ENCODE measurements around the gene DESI2. TPM values are rescaled to one million over a fixed set of nuclear protein-coding genes. Genes with fewer than 3 reads are reported as not detected.
"Not testable (repeated sequence)": the region's sequence is repeated elsewhere in the genome, so short reads cannot be mapped to it uniquely, and the experiment has no call there.

DESI2 gene
- total and polyA plus RNA-seq, 8 donors: 4.9 to 13.2 (median 7.0) TPM

DNA sequence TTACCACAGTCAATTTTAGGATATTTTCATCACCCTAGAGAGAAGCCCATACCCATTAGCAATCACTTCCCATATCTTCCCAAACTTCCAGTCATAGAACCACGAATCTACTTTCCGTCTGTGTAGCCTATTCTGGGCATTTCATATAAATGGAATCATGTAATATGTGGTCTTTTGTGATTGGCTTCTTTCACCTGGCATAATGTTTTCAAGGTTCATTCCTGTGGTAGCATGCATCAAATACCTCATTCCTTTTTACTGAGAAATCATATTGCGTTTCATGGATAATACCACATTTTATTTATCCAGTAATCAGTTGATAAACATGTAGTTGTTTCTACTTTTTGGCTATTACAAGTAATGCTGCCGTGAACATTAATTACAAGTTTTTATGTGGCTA, 21.5 kb downstream of the DESI2 start:
- peaks cover 0 to 3% (median 0%) of the 10 kb centered on the region in 3 donors for H3K4me1 ChIP-seq
- no peaks in the 10 kb centered on the region for H3K36me3 ChIP-seq
- H3K4me3 ChIP-seq: no peak overlapping the region
- WGBS, 2 donors: 68 to 73% methylated on average over 4 of the region's 4 CpGs
- intact Hi-C loops (cut with DNase I): no loop called here
- TF ChIP-seq, protein P1, sequence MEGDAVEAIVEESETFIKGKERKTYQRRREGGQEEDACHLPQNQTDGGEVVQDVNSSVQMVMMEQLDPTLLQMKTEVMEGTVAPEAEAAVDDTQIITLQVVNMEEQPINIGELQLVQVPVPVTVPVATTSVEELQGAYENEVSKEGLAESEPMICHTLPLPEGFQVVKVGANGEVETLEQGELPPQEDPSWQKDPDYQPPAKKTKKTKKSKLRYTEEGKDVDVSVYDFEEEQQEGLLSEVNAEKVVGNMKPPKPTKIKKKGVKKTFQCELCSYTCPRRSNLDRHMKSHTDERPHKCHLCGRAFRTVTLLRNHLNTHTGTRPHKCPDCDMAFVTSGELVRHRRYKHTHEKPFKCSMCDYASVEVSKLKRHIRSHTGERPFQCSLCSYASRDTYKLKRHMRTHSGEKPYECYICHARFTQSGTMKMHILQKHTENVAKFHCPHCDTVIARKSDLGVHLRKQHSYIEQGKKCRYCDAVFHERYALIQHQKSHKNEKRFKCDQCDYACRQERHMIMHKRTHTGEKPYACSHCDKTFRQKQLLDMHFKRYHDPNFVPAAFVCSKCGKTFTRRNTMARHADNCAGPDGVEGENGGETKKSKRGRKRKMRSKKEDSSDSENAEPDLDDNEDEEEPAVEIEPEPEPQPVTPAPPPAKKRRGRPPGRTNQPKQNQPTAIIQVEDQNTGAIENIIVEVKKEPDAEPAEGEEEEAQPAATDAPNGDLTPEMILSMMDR (IDR thresholded peaks at IDR 0.05): no peak
- H3K9me3 ChIP-seq: no peaks in the 10 kb centered on the region
- H3K27me3 ChIP-seq: no peaks in the 10 kb centered on the region
- FAIRE-seq (no peak), ATAC-seq (no peak), DNase-seq (no peak)
- H3K27ac ChIP-seq: no peak overlapping the region

DNA sequence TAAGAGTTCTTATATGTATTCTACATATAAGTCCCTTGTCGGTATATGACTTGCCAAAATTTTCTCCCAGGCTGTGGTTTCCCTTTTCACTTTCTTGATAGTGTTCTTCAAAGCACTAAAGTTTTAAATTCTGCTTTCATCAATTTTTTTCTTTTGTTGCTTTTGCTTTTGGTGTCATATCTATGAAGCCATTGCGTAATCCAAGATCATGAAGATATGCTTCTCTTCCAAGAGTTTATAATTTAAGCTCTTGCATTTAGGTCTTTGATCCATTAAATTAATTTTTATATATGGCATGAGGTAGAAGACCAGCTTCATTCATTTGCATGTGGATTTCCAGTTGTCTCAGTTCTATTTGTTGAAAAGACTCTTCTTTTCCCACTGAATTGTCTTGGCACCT, 22.2 kb downstream of the DESI2 start:
- intact Hi-C loops (cut with DNase I): no loop called here
- H3K27ac ChIP-seq: no peak overlapping the region
- no peak for ATAC-seq
- no peaks in the 10 kb centered on the region for H3K36me3 ChIP-seq
- 96 to 99% methylated on average over 2 of the region's 2 CpGs for WGBS, 2 donors
- TF ChIP-seq, protein P1 (IDR thresholded peaks at IDR 0.05): no peak
- DNase-seq: no peak
- H3K27me3 ChIP-seq: no peaks in the 10 kb centered on the region
- H3K4me3 ChIP-seq: no peak overlapping the region
- H3K9me3 ChIP-seq: no peaks in the 10 kb centered on the region
- FAIRE-seq: no peak
- peaks cover 0 to 3% (median 0%) of the 10 kb centered on the region in 3 donors for H3K4me1 ChIP-seq

DNA sequence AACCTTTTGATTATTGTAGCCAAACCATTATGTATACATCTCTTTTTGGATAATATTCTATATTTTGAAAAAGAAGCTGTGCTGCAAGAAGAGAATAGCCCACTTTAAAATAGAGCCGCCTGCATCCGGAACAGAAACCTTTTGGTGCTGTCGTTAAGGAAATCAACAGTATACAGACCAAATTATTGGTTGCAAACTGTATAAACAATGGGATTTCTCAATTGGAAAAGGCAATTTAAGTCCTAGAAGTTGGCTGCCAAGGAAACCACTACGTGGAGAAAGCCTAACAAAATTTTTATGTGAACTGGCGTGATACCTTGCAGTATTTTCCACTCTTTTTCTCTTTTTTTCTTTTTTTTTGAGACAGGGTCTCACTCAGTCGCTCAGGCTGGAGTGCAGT, 25.8 kb downstream of the DESI2 start:
- Histone ChIP-seq H3K36me3 (no peaks in the 10 kb centered on the region), H3K4me1 (peaks cover 0 to 3% (median 0%) of the 10 kb centered on the region in 3 donors), H3K27me3 (no peaks in the 10 kb centered on the region), H3K4me3 (no peak overlapping the region), H3K27ac (no peak overlapping the region), H3K9me3 (no peaks in the 10 kb centered on the region)
- intact Hi-C loops (cut with DNase I): no loop called here
- TF ChIP-seq, protein P1 (IDR thresholded peaks at IDR 0.05): no peak
- no peak for ATAC-seq
- no peak for FAIRE-seq
- no peak for DNase-seq
- WGBS, 2 donors: 68 to 79% methylated on average over 6 of the region's 6 CpGs

DNA sequence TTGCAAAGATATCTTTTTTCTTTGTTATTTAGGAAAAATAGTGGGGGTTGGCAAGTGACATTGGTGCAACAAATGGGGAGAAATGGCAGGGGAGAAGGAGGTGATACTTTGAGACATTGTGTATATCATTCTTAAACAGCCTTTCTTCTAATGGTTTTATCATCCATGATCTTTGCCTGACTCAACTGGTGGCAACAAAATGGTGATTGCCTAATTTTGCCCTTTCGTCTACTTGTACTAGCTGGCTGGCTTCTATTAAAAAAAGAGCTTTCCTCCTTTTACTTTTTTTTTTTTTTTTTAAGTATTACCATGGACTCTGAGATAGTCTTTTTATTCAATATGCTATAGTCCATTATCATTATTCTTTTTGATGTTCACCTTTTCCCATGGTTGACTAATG, 27.7 kb downstream of the DESI2 start:
- Histone ChIP-seq H3K9me3 (no peaks in the 10 kb centered on the region), H3K4me1 (peaks cover 0 to 3% (median 0%) of the 10 kb centered on the region in 3 donors), H3K27ac (no peak overlapping the region), H3K27me3 (no peaks in the 10 kb centered on the region), H3K4me3 (no peak overlapping the region), H3K36me3 (no peaks in the 10 kb centered on the region)
- TF ChIP-seq, protein P1 (IDR thresholded peaks at IDR 0.05): no peak
- ATAC-seq (no peak), DNase-seq (no peak), FAIRE-seq (no peak)
- 94 to 98% methylated on average over 1 of the region's 1 CpG for WGBS, 2 donors
- intact Hi-C loops (cut with DNase I): no loop called here

DNA sequence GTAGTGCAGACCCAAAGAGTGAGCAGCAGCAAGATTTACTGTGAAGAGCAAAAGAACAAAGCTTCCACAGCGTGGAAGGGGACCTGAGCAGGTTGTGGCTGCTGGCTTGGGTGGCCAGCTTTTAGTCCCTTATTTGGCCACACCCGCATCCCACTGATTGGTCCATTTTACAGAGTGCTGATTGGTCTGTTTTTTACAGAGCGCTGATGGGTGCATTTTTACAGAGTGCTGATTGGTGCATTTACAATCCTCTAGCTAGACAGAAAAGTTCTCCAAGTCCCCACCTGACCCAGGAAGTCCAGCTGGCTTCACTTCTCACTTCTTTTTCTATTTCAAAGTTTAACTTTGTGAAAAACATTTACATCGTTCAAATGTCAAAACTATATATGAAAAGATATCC, 29.2 kb downstream of the DESI2 start:
- H3K27me3 ChIP-seq; H3K4me3 ChIP-seq; ATAC-seq; H3K36me3 ChIP-seq; FAIRE-seq; H3K27ac ChIP-seq; DNase-seq; H3K9me3 ChIP-seq; intact Hi-C loops (cut with DNase I); H3K4me1 ChIP-seq: not testable (repeated sequence)
- 92 to 93% methylated on average over 4 of the region's 4 CpGs for WGBS, 2 donors

Data from pancreas (tissue), 10 donors.